Measurements from ENCODE around the gene CRYL1.

GRCh38 chr13:20416223-20416745, 109.4 kb downstream of the CRYL1 start:
- TF ChIP-seq EP300 (IDR thresholded peaks at IDR 0.05; ENCODE audit: borderline replicate concordance in 1 of 2, low read depth in 2 of 2, low read length in 2 of 2), result no peak
- TF ChIP-seq POLR2AphosphoS5 (IDR thresholded peaks at IDR 0.05; ENCODE audit: low read depth, low read length), result no peak
- TF ChIP-seq CTCF (IDR thresholded peaks at IDR 0.05; ENCODE audit: control extremely low read depth in 1 of 3, insufficient read depth in 1 of 3, low read depth in 1 of 3, low read length in 3 of 3), result no peak
- TF ChIP-seq ZNF274 (IDR thresholded peaks at IDR 0.05; ENCODE audit: borderline replicate concordance, extremely low read depth, low read length), result no peak
- TF ChIP-seq TAF1 (IDR thresholded peaks at IDR 0.05; ENCODE audit: low read depth, low read length), result no peak
- no peak for TF ChIP-seq USF2 (IDR thresholded peaks at IDR 0.05; ENCODE audit: low read length)
- peak; percentile 62; the same call in 1 of the 2 replicates for TF ChIP-seq MAX (IDR thresholded peaks at IDR 0.05)
